Measurements from ENCODE around the gene SUN1. TPM values are rescaled to one million over a fixed set of nuclear protein-coding genes. Genes with fewer than 3 reads are reported as not detected.

SUN1 gene
- total RNA-seq, 2 experiments from 2014 or later = 83.4 to 105 TPM

GRCh38 chr7:873367-874002, 41.2 kb downstream of the SUN1 start:
- TF ChIP-seq, protein P1, sequence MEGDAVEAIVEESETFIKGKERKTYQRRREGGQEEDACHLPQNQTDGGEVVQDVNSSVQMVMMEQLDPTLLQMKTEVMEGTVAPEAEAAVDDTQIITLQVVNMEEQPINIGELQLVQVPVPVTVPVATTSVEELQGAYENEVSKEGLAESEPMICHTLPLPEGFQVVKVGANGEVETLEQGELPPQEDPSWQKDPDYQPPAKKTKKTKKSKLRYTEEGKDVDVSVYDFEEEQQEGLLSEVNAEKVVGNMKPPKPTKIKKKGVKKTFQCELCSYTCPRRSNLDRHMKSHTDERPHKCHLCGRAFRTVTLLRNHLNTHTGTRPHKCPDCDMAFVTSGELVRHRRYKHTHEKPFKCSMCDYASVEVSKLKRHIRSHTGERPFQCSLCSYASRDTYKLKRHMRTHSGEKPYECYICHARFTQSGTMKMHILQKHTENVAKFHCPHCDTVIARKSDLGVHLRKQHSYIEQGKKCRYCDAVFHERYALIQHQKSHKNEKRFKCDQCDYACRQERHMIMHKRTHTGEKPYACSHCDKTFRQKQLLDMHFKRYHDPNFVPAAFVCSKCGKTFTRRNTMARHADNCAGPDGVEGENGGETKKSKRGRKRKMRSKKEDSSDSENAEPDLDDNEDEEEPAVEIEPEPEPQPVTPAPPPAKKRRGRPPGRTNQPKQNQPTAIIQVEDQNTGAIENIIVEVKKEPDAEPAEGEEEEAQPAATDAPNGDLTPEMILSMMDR (conservative IDR thresholded peaks at IDR 0.05; ENCODE audit: low read length) = peak; percentile 98
- no peak for TF ChIP-seq EZH2phosphoT487 (IDR thresholded peaks at IDR 0.05; ENCODE audit: borderline replicate concordance, low read depth, low read length)
- Histone ChIP-seq H4K20me1 (ENCODE audit: insufficient read depth, low read length) (peaks cover 6% of the 10 kb centered on the region), H2AFZ (ENCODE audit: low read length) (peak overlapping the region; percentile 43; the same call in 1 of the 2 replicates), H3K4me1 (ENCODE audit: insufficient read depth, low read length, poor library complexity, severe bottlenecking) (peaks cover 38% of the 10 kb centered on the region), H3K4me3 (ENCODE audit: low read depth, low read length, poor library complexity, severe bottlenecking) (no peak overlapping the region), H3K4me2 (ENCODE audit: low read length) (peak overlapping the region; percentile 25), H3K9me3 (ENCODE audit: low read length) (no peaks in the 10 kb centered on the region), H3K27ac (ENCODE audit: low read depth, low read length, poor library complexity, severe bottlenecking) (peak overlapping the region; percentile 77), H3K79me2 (ENCODE audit: insufficient read depth, low read depth, low read length) (peaks cover 17% of the 10 kb centered on the region), H3K36me3 (ENCODE audit: insufficient read depth, low read length) (peaks cover 51% of the 10 kb centered on the region), H3K9me2 (ENCODE audit: insufficient read depth, low read length) (no peaks in the 10 kb centered on the region)
- peak; percentile 84 for DNase-seq (ENCODE audit: low spot score)
- CTCF ChIA-PET (ENCODE audit: unreplicated experiment) = interaction anchor here (0.5 kb wide), 1 partner anchor 61 kb away, joined by 3 read pairs; no protein-coding TSS in a partner anchor
- POLR2A ChIA-PET = interaction anchor here (0.7 kb wide), 1 partner anchor 13 kb away, joined by 4 read pairs; no protein-coding TSS in a partner anchor
- BruUV-seq (replicated peaks) = no TSS peak
- intact Hi-C loops (cut with micrococcal nuclease; ENCODE audit: unreplicated experiment) = loop anchor here (1.0 kb wide), 2 partner anchors 87 to 551 kb away; no protein-coding TSS in a partner anchor

- H3K4me2 ChIP-seq (ENCODE audit: low read length) = peak overlapping the region; percentile 25
- no peaks in the 10 kb centered on the region for H3K9me2 ChIP-seq (ENCODE audit: insufficient read depth, low read length)
- H3K4me1 ChIP-seq (ENCODE audit: insufficient read depth, low read length, poor library complexity, severe bottlenecking) = peaks cover 38% of the 10 kb centered on the region
- intact Hi-C loops (cut with micrococcal nuclease; ENCODE audit: unreplicated experiment) = no loop called here
- peaks cover 54% of the 10 kb centered on the region for H3K36me3 ChIP-seq (ENCODE audit: insufficient read depth, low read length)
- peak overlapping the region; percentile 77 for H3K27ac ChIP-seq (ENCODE audit: low read depth, low read length, poor library complexity, severe bottlenecking)
- peaks cover 24% of the 10 kb centered on the region for H3K79me2 ChIP-seq (ENCODE audit: insufficient read depth, low read depth, low read length)
- no peak for DNase-seq (ENCODE audit: low spot score)
- TSS peak; percentile 65 for BruUV-seq (replicated peaks)
- no peak overlapping the region for H3K4me3 ChIP-seq (ENCODE audit: low read depth, low read length, poor library complexity, severe bottlenecking)
- POLR2A ChIA-PET = no interaction called here
- TF ChIP-seq, protein P1 (conservative IDR thresholded peaks at IDR 0.05; ENCODE audit: low read length) = no peak
- TF ChIP-seq EZH2phosphoT487 (IDR thresholded peaks at IDR 0.05; ENCODE audit: borderline replicate concordance, low read depth, low read length) = no peak
- peaks cover 12% of the 10 kb centered on the region for H4K20me1 ChIP-seq (ENCODE audit: insufficient read depth, low read length)
- H3K9me3 ChIP-seq (ENCODE audit: low read length) = no peaks in the 10 kb centered on the region
- H2AFZ ChIP-seq (ENCODE audit: low read length) = peak overlapping the region; percentile 43; the same call in 1 of the 2 replicates
- CTCF ChIA-PET (ENCODE audit: unreplicated experiment) = interaction anchor here (0.5 kb wide), 1 partner anchor 61 kb away, joined by 3 read pairs; no protein-coding TSS in a partner anchor
These were observed 41.9 kb downstream of the SUN1 start for GRCh38 chr7:874031-874749.
